Skeletal muscle satellite cell (primary cell): ENCODE results near the gene KIR2DL4. TPM values are rescaled to one million over a fixed set of nuclear protein-coding genes. Genes with fewer than 3 reads are reported as not detected.
"Not testable (repeated sequence)": the region's sequence is repeated elsewhere in the genome, so short reads cannot be mapped to it uniquely, and the experiment has no call there.

Source experiments
- H3K27me3 ChIP-seq: 2 replicates; pipeline ENCODE4 v1.7.0; 2013; ENCODE audit warnings: low read length; ENCODE audit not compliant: control insufficient read depth, insufficient read depth
- H3K36me3 ChIP-seq: 2 replicates; pipeline ENCODE4 v1.7.0; 2013; ENCODE audit warnings: mild to moderate bottlenecking, control low read depth, low read length; ENCODE audit not compliant: insufficient read depth
- H3K4me1 ChIP-seq: 2 replicates; pipeline ENCODE4 v1.7.0; 2013; ENCODE audit warnings: low read length; ENCODE audit not compliant: control insufficient read depth, insufficient read depth
- H3K4me2 ChIP-seq: 2 replicates; pipeline ENCODE4 v1.7.0; 2013; ENCODE audit warnings: mild to moderate bottlenecking, low read length
- H3K4me3 ChIP-seq: 2 replicates; pipeline ENCODE4 v1.7.0; 2013; ENCODE audit warnings: low read length
- H3K9ac ChIP-seq: 2 replicates; pipeline ENCODE4 v1.7.0; 2013; ENCODE audit warnings: mild to moderate bottlenecking, low read depth, low read length, moderate library complexity
- H3K9me3 ChIP-seq: replicated peaks from 2 replicates; pipeline ENCODE4 v1.7.0; 2013; ENCODE audit warnings: mild to moderate bottlenecking, control low read depth, low read length
- small RNA-seq: library from RNA; depleted of rRNA; stranded (forward); fragments of <200 nt; gene quantifications from one replicate; pipeline ENCODE3, GENCODE V24; 2012

Gene KIR2DL4

GRCh38 chr19:54850930-54851329 is 47.5 kb downstream of the KIR2DL4 start:
- Histone ChIP-seq H3K9me3 (peaks cover 3% of the 10 kb centered on the region), H3K4me3 (no peak overlapping the region), H3K4me1 (no peaks in the 10 kb centered on the region), H3K4me2 (no peak overlapping the region), H3K27me3 (no peaks in the 10 kb centered on the region), H3K36me3 (no peaks in the 10 kb centered on the region), H3K9ac (no peak overlapping the region)

- Histone ChIP-seq H3K9me3 (peaks cover 3% of the 10 kb centered on the region), H3K4me1 (no peaks in the 10 kb centered on the region), H3K4me3 (no peak overlapping the region), H3K36me3 (no peaks in the 10 kb centered on the region), H3K27me3 (no peaks in the 10 kb centered on the region), H3K4me2 (no peak overlapping the region), H3K9ac (no peak overlapping the region)
These were observed 47.9 kb downstream of the KIR2DL4 start for GRCh38 chr19:54851353-54851752.

- H3K4me2 ChIP-seq, H3K36me3 ChIP-seq, H3K4me1 ChIP-seq, H3K27me3 ChIP-seq, H3K9ac ChIP-seq, H3K4me3 ChIP-seq, H3K9me3 ChIP-seq: not testable (repeated sequence)
These were observed 51.8 kb downstream of the KIR2DL4 start for GRCh38 chr19:54855241-54855640.

GRCh38 chr19:54858476-54858875 is 55.1 kb downstream of the KIR2DL4 start:
- H3K4me1 ChIP-seq, H3K36me3 ChIP-seq, H3K9me3 ChIP-seq, H3K4me2 ChIP-seq, H3K27me3 ChIP-seq, H3K4me3 ChIP-seq, H3K9ac ChIP-seq: not testable (repeated sequence)

GRCh38 chr19:54859421-54859820 is 56.0 kb downstream of the KIR2DL4 start:
- not testable (repeated sequence) for H3K36me3 ChIP-seq, H3K4me3 ChIP-seq, H3K9ac ChIP-seq, H3K4me2 ChIP-seq, H3K9me3 ChIP-seq, H3K4me1 ChIP-seq, H3K27me3 ChIP-seq

GRCh38 chr19:54863459-54863858 is 60.0 kb downstream of the KIR2DL4 start:
- H3K4me3 ChIP-seq, H3K9ac ChIP-seq, H3K9me3 ChIP-seq, H3K36me3 ChIP-seq, H3K27me3 ChIP-seq, H3K4me1 ChIP-seq, H3K4me2 ChIP-seq: not testable (repeated sequence)

Small RNA genes lying within 50 kb of the gene (small RNA-seq; reads per million reads assigned to genes)
- gene KIR3DP1 = not detected
